OCI-LY7 (cell line): Measurements from ENCODE around the gene NOX3. TPM values are rescaled to one million over a fixed set of nuclear protein-coding genes. Genes with fewer than 3 reads are reported as not detected.

Experiments
- BruUV-seq: library from RNA; stranded (reverse); fragments of 400-500 nt; replicated peaks from 2 replicates; lab custom pipeline; 2021; lab: Mats Ljungman, UMichigan
- CTCF ChIA-PET: fragments of 300-600 bp; sonication (Branson Sonifier 250); formaldehyde crosslinking; loops from one replicate; lab custom pipeline; 2022; ENCODE audit warnings: antibody characterized with exemption; ENCODE audit not compliant: unreplicated experiment; lab: Charles Lee
- POLR2A ChIA-PET: fragments of 300-600 bp; sonication (Branson Sonifier 250); formaldehyde crosslinking; loops from one replicate; lab custom pipeline; 2022; ENCODE audit warnings: antibody characterized with exemption; lab: Charles Lee
- DNase-seq: peaks from one replicate; pipeline ENCODE4 v3.0.0-alpha.2; 2015; ENCODE audit warnings: low spot score
- H2AFZ ChIP-seq: fragments of 200-600 bp; sonication (generic), shearing (Covaris generic); 2 replicates; pipeline ENCODE4 v1.6.1; 2014; ENCODE audit warnings: mild to moderate bottlenecking, antibody characterized with exemption, low read length, moderate library complexity
- H3K27ac ChIP-seq: fragments of 200-600 bp; sonication (generic); 2 replicates; pipeline ENCODE4 v1.5.1; 2014; ENCODE audit warnings: mixed run types, low read depth, mild to moderate bottlenecking, moderate library complexity, low read length, inconsistent platforms; ENCODE audit not compliant: poor library complexity, severe bottlenecking
- H3K36me3 ChIP-seq: fragments of 200-600 bp; sonication (generic); 2 replicates; pipeline ENCODE4 v1.6.1; 2014; ENCODE audit warnings: mild to moderate bottlenecking, antibody characterized with exemption, low read length, moderate library complexity, mixed read lengths; ENCODE audit not compliant: insufficient read depth
- H3K4me1 ChIP-seq: fragments of 200-600 bp; sonication (generic); 2 replicates; pipeline ENCODE4 v1.5.1; 2014; ENCODE audit warnings: mild to moderate bottlenecking, low read length; ENCODE audit not compliant: insufficient read depth, poor library complexity, severe bottlenecking
- H3K4me2 ChIP-seq: fragments of 200-600 bp; sonication (generic); 2 replicates; pipeline ENCODE4 v1.6.1; 2014; ENCODE audit warnings: mild to moderate bottlenecking, low read length
- H3K4me3 ChIP-seq: fragments of 200-600 bp; sonication (generic); 2 replicates; pipeline ENCODE4 v1.5.1; 2014; ENCODE audit warnings: mild to moderate bottlenecking, low read depth, low read length; ENCODE audit not compliant: poor library complexity, severe bottlenecking
- H3K79me2 ChIP-seq: fragments of 200-600 bp; sonication (generic); 2 replicates; pipeline ENCODE4 v1.6.1; 2016; ENCODE audit warnings: low read depth, mild to moderate bottlenecking, low read length, moderate library complexity, mixed read lengths; ENCODE audit not compliant: insufficient read depth
- H3K9me2 ChIP-seq: fragments of 200-600 bp; sonication (generic); 2 replicates; pipeline ENCODE4 v1.6.1; 2016; ENCODE audit warnings: mild to moderate bottlenecking, low read length, mixed read lengths; ENCODE audit not compliant: insufficient read depth
- H3K9me3 ChIP-seq: fragments of 200-600 bp; sonication (generic); 2 replicates; pipeline ENCODE4 v1.6.1; 2014; ENCODE audit warnings: mild to moderate bottlenecking, mixed run types, low read length, mixed read lengths
- H4K20me1 ChIP-seq: fragments of 200-600 bp; sonication (generic); 2 replicates; pipeline ENCODE4 v1.6.1; 2014; ENCODE audit warnings: mild to moderate bottlenecking, antibody characterized with exemption, low read length, moderate library complexity, mixed read lengths; ENCODE audit not compliant: insufficient read depth
- CTCF ChIP-seq: fragments of 200-600 bp; sonication (generic); conservative IDR thresholded peaks from 2 replicates; pipeline ENCODE4 v1.5.1; 2014; ENCODE audit warnings: mild to moderate bottlenecking, antibody characterized with exemption, low read length, moderate library complexity, mixed read lengths
- EZH2phosphoT487 ChIP-seq: fragments of 200-600 bp; sonication (generic); IDR thresholded peaks from 2 replicates; pipeline ENCODE4 v1.6.1; 2018; ENCODE audit warnings: low read depth, borderline replicate concordance, mild to moderate bottlenecking, mixed run types, antibody characterized with exemption, low read length, moderate library complexity, mixed read lengths
- intact Hi-C: fragments of 100-400 bp; cut with micrococcal nuclease; formaldehyde crosslinking; loops from one replicate; pipeline ENCODE4 v1.10.0; 2022; ENCODE audit not compliant: unreplicated experiment
- total RNA-seq, 2 experiments: library from RNA; depleted of rRNA in 1 of 2; stranded (reverse); fragments of >200 nt in 1 of 2; shearing (Covaris generic) in 1 of 2; gene quantifications; 2 replicates each; pipeline ENCODE4 v1.2.3, GENCODE V29; 2014 to 2022

NOX3 gene
- total RNA-seq, 2 experiments from 2014 or later, result 0.22 TPM; not detected in 1

DNA sequence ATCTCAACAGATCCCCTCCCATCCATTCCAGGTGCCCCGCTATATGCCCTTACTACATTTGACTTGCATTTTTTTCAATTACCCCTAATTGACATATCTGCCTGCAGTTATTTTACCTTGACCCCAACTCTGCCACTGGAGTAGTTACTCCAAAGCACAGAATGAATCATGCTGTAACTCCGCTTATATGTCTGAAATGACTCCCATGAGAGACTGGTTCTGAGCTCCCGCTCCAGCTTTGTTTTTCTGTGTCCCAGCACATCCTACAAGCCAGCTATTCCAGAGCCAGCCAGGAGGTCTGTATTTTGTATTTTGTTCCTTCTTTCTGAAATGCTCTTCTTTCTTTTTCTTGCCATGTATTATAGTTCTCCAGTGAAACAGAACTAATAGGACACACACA lies 10.9 kb upstream of the NOX3 start:
- Histone ChIP-seq H3K9me2 (no peaks in the 10 kb centered on the region), H4K20me1 (no peaks in the 10 kb centered on the region), H3K79me2 (no peaks in the 10 kb centered on the region), H3K4me2 (no peak overlapping the region), H3K9me3 (peaks cover 5% of the 10 kb centered on the region; the same call in 1 of the 2 replicates), H3K4me3 (no peak overlapping the region), H3K4me1 (no peaks in the 10 kb centered on the region), H3K36me3 (no peaks in the 10 kb centered on the region), H2AFZ (no peak overlapping the region), H3K27ac (no peak overlapping the region)
- DNase-seq, result no peak
- POLR2A ChIA-PET, result no interaction called here
- TF ChIP-seq EZH2phosphoT487 (no peak), CTCF (no peak)
- CTCF ChIA-PET, result no interaction called here
- BruUV-seq, result no TSS peak
- intact Hi-C loops, result no loop called here

DNA sequence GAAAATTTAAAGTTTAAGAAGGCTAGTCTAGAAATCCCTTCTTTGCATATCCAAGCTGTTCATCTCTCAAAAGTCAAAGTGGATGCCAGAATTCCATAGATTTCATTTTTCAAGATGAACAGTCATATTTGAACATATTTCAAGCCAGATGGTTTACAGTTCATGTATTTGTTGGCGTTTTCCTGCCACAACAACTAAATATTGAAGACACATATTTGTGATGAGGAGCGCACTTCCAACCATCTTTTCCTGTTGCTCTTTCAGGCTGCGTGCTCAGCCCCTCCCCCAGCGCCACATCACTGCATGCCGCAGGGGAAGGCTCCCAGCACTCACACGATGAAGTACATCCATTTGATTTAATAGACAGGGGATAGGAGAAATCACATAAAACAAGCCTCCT lies 5.9 kb upstream of the NOX3 start:
- Histone ChIP-seq H3K36me3 (no peaks in the 10 kb centered on the region), H3K4me3 (no peak overlapping the region), H3K4me1 (no peaks in the 10 kb centered on the region), H3K9me3 (no peaks in the 10 kb centered on the region), H3K79me2 (no peaks in the 10 kb centered on the region), H3K4me2 (no peak overlapping the region), H2AFZ (no peak overlapping the region), H3K9me2 (no peaks in the 10 kb centered on the region), H4K20me1 (no peaks in the 10 kb centered on the region), H3K27ac (no peak overlapping the region)
- TF ChIP-seq CTCF, result no peak
- no peak for TF ChIP-seq EZH2phosphoT487
- ChIA-PET POLR2A (interaction anchor here (0.5 to 1.1 kb wide), 3 partner anchors 15 to 410 kb away, joined by 3 to 5 read pairs (median 4); no protein-coding TSS in a partner anchor), CTCF (no interaction called here)
- no TSS peak for BruUV-seq
- no peak for DNase-seq
- intact Hi-C loops, result no loop called here

GRCh38 chr6:155454471-155454870 lies 1.2 kb downstream of the NOX3 start:
- Histone ChIP-seq H3K4me3 (no peak overlapping the region), H2AFZ (no peak overlapping the region), H3K4me2 (no peak overlapping the region), H4K20me1 (no peaks in the 10 kb centered on the region), H3K36me3 (no peaks in the 10 kb centered on the region), H3K9me3 (no peaks in the 10 kb centered on the region), H3K9me2 (no peaks in the 10 kb centered on the region), H3K79me2 (no peaks in the 10 kb centered on the region), H3K4me1 (peaks cover 3% of the 10 kb centered on the region), H3K27ac (no peak overlapping the region)
- POLR2A ChIA-PET, result interaction anchor here (1.3 to 3.4 kb wide), 2 partner anchors 14 to 44 kb away, joined by 4 to 10 read pairs; no protein-coding TSS in a partner anchor
- no peak for DNase-seq
- TF ChIP-seq CTCF (no peak), EZH2phosphoT487 (no peak)
- no TSS peak for BruUV-seq
- intact Hi-C loops, result no loop called here
- CTCF ChIA-PET, result no interaction called here
